ENCODE results near the gene KRTAP10-1.

DNA sequence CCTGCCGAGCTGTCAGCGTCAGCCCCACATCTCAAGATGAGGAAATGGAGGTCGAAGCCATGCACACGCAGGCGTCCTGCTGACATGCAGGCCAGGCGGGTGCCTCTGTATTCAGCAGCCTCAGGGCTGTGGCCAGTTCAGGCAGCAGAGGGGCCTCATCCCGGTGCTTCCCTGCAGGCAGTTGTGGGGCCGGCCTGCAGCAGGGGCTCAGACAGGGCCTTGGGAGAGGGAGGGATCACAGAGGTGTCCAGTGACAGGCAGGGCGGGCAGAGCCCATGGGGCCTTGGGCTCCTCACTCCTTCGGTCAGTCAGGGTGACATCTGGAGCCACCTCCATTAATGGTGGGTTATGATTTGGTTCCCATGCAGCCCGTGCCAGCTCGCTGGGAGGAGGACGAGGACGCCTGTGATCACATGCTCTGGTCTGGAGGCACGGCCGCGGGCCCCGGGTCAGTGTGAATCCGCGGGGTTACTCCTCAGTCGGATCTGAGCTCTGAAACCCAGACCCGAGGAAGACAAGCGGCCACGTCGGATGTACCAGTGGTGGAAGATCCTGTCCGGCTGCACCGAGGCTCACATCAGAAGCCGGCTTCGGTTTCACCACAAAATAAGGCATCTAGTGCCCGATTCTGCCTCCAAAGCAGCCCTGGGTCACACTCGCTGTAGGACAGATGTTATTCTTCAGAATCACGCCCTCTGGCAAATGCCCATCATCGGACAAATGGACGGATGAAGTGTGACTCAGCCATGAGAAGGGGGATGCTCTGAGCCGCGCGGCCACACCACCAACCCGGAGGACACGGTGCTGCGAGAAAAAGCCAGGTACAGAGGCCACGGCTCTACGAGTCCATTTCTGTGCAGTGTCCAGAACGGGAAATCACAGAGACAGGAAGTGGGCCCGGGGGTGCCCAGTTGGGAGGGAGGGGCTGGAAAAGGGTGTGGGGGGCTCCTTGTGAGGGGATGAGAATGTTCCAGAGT, 33.4 kb downstream of the KRTAP10-1 start:
- TF ChIP-seq, protein P1, sequence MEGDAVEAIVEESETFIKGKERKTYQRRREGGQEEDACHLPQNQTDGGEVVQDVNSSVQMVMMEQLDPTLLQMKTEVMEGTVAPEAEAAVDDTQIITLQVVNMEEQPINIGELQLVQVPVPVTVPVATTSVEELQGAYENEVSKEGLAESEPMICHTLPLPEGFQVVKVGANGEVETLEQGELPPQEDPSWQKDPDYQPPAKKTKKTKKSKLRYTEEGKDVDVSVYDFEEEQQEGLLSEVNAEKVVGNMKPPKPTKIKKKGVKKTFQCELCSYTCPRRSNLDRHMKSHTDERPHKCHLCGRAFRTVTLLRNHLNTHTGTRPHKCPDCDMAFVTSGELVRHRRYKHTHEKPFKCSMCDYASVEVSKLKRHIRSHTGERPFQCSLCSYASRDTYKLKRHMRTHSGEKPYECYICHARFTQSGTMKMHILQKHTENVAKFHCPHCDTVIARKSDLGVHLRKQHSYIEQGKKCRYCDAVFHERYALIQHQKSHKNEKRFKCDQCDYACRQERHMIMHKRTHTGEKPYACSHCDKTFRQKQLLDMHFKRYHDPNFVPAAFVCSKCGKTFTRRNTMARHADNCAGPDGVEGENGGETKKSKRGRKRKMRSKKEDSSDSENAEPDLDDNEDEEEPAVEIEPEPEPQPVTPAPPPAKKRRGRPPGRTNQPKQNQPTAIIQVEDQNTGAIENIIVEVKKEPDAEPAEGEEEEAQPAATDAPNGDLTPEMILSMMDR (IDR thresholded peaks at IDR 0.05): no peak
- no peak for TF ChIP-seq POLR2A (IDR thresholded peaks at IDR 0.05)
- no peak for TF ChIP-seq EP300 (IDR thresholded peaks at IDR 0.05)
